HepG2 (cell line): ENCODE measurements around the gene WNK2. TPM values are rescaled to one million over a fixed set of nuclear protein-coding genes. Genes with fewer than 3 reads are reported as not detected.

Experiments used
- CCDC6 ChIP-seq: sonication (generic); formaldehyde crosslinking; IDR thresholded peaks from 2 replicates; pipeline ENCODE4 v1.8.1; 2022; ENCODE audit warnings: mild to moderate bottlenecking, missing genetic modification reagents, moderate library complexity
- GATAD2A ChIP-seq: IDR thresholded peaks from 2 replicates; pipeline ENCODE4 v1.6.1; 2016
- GPN1 ChIP-seq: sonication (generic); formaldehyde crosslinking; IDR thresholded peaks from 2 replicates; pipeline ENCODE4 v1.5.1; 2020; ENCODE audit warnings: missing genetic modification reagents, borderline replicate concordance
- SETDB1 ChIP-seq: sonication (generic); formaldehyde crosslinking; IDR thresholded peaks from 2 replicates; pipeline ENCODE4 v1.5.1; 2020; ENCODE audit warnings: missing genetic modification reagents, mild to moderate bottlenecking, borderline replicate concordance
- TBX2 ChIP-seq: sonication (generic); formaldehyde crosslinking; IDR thresholded peaks from 2 replicates; pipeline ENCODE4 v1.5.0; 2020; ENCODE audit warnings: missing genetic modification reagents, mild to moderate bottlenecking, borderline replicate concordance
- TGIF2 ChIP-seq: IDR thresholded peaks from 2 replicates; pipeline ENCODE4 v1.6.1; 2016; ENCODE audit warnings: control low read depth, missing compliant biosample characterization
- ZFX ChIP-seq: sonication (generic); formaldehyde crosslinking; IDR thresholded peaks from 2 replicates; pipeline ENCODE4 v1.4.0; 2020; ENCODE audit warnings: mild to moderate bottlenecking, low read depth, missing genetic modification reagents, moderate library complexity
- ZNF598 ChIP-seq: sonication (generic); formaldehyde crosslinking; IDR thresholded peaks from 2 replicates; pipeline ENCODE4 v1.5.1; 2020; ENCODE audit warnings: mild to moderate bottlenecking, missing genetic modification reagents, borderline replicate concordance
- ZNF670 ChIP-seq: sonication (generic); formaldehyde crosslinking; IDR thresholded peaks from 2 replicates; pipeline ENCODE4 v1.8.0; 2022; ENCODE audit warnings: mild to moderate bottlenecking, missing genetic modification reagents, borderline replicate concordance
- ZNF879 ChIP-seq: sonication (generic); formaldehyde crosslinking; IDR thresholded peaks from 2 replicates; pipeline ENCODE4 v1.8.1; 2023; ENCODE audit warnings: missing genetic modification reagents
- ZNF891 ChIP-seq: sonication (generic); formaldehyde crosslinking; IDR thresholded peaks from 2 replicates; pipeline ENCODE4 v1.5.0; 2020; ENCODE audit warnings: mild to moderate bottlenecking, missing genetic modification reagents
- polyA plus RNA-seq, 8 experiments: library from polyadenylated mRNA; depleted of rRNA in 3 of 8; stranded (reverse) in 7 of 8; unstranded in 1 of 8; fragments of >200 nt; fragmentation: Illumina TruSeq in 4 of 8; extraction: Trizol in 4 of 8; gene quantifications; 2 replicates each; pipeline versions ENCODE4 v1.2.1 to v1.2.3, GENCODE V29; 2011 to 2016; ENCODE audit warnings: low read depth in 4 of 8, missing spikeins in 1 of 8, mixed read lengths in 1 of 8; ENCODE audit not compliant: insufficient read depth in 1 of 8
- total RNA-seq, 5 experiments: library from RNA; depleted of rRNA; stranded (reverse); fragments of >200 nt; fragmentation: Illumina TruSeq; extraction: Trizol; gene quantifications; 2 replicates each; pipeline ENCODE4 v1.2.3, GENCODE V29; 2016; ENCODE audit warnings: low read depth in 1 of 5
- TF ChIP-seq, protein P1 (sequence below): sonication (generic); formaldehyde crosslinking; IDR thresholded peaks from 2 replicates; pipeline ENCODE4 v1.5.1; 2020; ENCODE audit warnings: missing genetic modification reagents, mild to moderate bottlenecking, borderline replicate concordance
- TF ChIP-seq, protein P2 (sequence below): IDR thresholded peaks from 2 replicates; pipeline ENCODE4 v1.6.1; 2016; ENCODE audit warnings: missing compliant biosample characterization, missing genetic modification reagents, borderline replicate concordance
- TF ChIP-seq, protein P3 (sequence below): sonication (generic); formaldehyde crosslinking; IDR thresholded peaks from 2 replicates; pipeline ENCODE4 v1.5.1; 2020; ENCODE audit warnings: missing genetic modification reagents, mild to moderate bottlenecking, borderline replicate concordance
- TF ChIP-seq, protein P4 (sequence below): sonication (generic); formaldehyde crosslinking; IDR thresholded peaks from 2 replicates; pipeline ENCODE4 v1.5.1; 2020; ENCODE audit warnings: mild to moderate bottlenecking, missing genetic modification reagents, moderate library complexity
- TF ChIP-seq, protein P5 (sequence below): sonication (generic); formaldehyde crosslinking; IDR thresholded peaks from 2 replicates; pipeline ENCODE4 v1.4.0; 2020; ENCODE audit warnings: missing genetic modification reagents, low read depth, mild to moderate bottlenecking, borderline replicate concordance

WNK2 gene
- total and polyA plus RNA-seq, 2 of the 13 experiments (the other 11 are each of a cell fraction or from before 2014, with no cell fraction given) = 10.5 to 12.0 TPM

DNA sequence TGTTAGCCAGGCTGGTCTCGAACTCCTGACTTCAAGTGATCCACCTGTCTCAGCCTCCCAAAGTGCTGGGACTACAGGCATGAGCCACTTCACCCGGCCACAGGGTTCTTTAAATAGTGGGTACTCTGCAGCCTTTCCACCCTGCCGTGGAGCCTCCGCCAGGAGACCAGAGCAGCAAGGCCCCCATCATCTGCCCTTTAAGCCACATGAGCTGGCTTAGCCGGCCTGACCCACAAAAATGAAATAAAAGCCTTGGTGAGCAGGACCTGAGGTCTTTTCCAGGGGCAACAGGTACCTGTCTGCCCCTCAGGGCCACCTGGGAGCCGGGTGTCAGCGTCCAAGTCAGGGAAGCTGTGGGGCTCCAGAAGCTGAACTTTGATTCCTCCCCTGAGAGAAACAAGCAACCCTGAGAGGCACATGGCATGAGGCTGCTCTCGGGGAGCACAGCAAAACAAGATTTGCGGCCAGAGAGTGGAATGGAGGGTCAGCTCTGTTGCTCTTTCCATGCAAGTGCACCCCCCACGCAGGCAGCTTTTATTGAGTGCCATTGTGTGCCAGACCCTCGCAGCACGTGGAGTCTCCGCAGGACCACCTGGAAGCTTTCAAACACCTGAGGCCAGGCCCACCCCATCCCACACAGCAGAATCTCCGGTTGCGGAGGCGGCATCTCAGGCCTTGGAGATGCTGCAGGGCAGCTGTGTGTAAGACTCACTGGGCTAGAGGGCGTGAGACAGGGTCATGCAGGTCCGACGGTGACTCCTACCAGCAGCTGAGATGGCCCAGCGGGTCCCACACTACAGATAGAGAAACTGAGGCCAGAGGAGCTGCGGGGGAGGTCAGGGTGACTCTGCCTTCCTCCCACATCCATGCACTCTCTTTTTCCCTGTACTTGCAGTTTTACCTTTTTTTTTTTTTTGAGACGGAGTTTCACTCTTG lies 4.8 kb upstream of the WNK2 start (continued):
- TF ChIP-seq, protein P1, sequence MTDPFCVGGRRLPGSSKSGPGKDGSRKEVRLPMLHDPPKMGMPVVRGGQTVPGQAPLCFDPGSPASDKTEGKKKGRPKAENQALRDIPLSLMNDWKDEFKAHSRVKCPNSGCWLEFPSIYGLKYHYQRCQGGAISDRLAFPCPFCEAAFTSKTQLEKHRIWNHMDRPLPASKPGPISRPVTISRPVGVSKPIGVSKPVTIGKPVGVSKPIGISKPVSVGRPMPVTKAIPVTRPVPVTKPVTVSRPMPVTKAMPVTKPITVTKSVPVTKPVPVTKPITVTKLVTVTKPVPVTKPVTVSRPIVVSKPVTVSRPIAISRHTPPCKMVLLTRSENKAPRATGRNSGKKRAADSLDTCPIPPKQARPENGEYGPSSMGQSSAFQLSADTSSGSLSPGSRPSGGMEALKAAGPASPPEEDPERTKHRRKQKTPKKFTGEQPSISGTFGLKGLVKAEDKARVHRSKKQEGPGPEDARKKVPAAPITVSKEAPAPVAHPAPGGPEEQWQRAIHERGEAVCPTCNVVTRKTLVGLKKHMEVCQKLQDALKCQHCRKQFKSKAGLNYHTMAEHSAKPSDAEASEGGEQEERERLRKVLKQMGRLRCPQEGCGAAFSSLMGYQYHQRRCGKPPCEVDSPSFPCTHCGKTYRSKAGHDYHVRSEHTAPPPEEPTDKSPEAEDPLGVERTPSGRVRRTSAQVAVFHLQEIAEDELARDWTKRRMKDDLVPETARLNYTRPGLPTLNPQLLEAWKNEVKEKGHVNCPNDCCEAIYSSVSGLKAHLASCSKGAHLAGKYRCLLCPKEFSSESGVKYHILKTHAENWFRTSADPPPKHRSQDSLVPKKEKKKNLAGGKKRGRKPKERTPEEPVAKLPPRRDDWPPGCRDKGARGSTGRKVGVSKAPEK = no peak
- TF ChIP-seq ZNF598 (CRISPR knock-in tag) (peak; percentile 60; the same call in 1 of the 2 replicates), TGIF2 (no peak), ZNF879 (no peak), SETDB1 (CRISPR knock-in tag) (no peak), ZNF670 (CRISPR knock-in tag) (no peak), ZFX (CRISPR knock-in tag) (peak; percentile 56), TBX2 (CRISPR knock-in tag) (peak; percentile 26; the same call in 1 of the 2 replicates), GPN1 (CRISPR knock-in tag) (no peak), CCDC6 (CRISPR knock-in tag) (no peak), ZNF891 (0 out of 2 replicates have a peak, but pooled peaks have one; percentile 50), GATAD2A (CRISPR knock-in tag) (0 out of 2 replicates have a peak, but pooled peaks have one; percentile 26)
- TF ChIP-seq, protein P2, sequence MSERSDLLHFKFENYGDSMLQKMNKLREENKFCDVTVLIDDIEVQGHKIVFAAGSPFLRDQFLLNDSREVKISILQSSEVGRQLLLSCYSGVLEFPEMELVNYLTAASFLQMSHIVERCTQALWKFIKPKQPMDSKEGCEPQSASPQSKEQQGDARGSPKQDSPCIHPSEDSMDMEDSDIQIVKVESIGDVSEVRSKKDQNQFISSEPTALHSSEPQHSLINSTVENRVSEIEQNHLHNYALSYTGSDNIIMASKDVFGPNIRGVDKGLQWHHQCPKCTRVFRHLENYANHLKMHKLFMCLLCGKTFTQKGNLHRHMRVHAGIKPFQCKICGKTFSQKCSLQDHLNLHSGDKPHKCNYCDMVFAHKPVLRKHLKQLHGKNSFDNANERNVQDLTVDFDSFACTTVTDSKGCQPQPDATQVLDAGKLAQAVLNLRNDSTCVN (CRISPR knock-in tag) = peak; percentile 50; the same call in 1 of the 2 replicates
- TF ChIP-seq, protein P3, sequence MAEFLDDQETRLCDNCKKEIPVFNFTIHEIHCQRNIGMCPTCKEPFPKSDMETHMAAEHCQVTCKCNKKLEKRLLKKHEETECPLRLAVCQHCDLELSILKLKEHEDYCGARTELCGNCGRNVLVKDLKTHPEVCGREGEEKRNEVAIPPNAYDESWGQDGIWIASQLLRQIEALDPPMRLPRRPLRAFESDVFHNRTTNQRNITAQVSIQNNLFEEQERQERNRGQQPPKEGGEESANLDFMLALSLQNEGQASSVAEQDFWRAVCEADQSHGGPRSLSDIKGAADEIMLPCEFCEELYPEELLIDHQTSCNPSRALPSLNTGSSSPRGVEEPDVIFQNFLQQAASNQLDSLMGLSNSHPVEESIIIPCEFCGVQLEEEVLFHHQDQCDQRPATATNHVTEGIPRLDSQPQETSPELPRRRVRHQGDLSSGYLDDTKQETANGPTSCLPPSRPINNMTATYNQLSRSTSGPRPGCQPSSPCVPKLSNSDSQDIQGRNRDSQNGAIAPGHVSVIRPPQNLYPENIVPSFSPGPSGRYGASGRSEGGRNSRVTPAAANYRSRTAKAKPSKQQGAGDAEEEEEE = no peak
- TF ChIP-seq, protein P4, sequence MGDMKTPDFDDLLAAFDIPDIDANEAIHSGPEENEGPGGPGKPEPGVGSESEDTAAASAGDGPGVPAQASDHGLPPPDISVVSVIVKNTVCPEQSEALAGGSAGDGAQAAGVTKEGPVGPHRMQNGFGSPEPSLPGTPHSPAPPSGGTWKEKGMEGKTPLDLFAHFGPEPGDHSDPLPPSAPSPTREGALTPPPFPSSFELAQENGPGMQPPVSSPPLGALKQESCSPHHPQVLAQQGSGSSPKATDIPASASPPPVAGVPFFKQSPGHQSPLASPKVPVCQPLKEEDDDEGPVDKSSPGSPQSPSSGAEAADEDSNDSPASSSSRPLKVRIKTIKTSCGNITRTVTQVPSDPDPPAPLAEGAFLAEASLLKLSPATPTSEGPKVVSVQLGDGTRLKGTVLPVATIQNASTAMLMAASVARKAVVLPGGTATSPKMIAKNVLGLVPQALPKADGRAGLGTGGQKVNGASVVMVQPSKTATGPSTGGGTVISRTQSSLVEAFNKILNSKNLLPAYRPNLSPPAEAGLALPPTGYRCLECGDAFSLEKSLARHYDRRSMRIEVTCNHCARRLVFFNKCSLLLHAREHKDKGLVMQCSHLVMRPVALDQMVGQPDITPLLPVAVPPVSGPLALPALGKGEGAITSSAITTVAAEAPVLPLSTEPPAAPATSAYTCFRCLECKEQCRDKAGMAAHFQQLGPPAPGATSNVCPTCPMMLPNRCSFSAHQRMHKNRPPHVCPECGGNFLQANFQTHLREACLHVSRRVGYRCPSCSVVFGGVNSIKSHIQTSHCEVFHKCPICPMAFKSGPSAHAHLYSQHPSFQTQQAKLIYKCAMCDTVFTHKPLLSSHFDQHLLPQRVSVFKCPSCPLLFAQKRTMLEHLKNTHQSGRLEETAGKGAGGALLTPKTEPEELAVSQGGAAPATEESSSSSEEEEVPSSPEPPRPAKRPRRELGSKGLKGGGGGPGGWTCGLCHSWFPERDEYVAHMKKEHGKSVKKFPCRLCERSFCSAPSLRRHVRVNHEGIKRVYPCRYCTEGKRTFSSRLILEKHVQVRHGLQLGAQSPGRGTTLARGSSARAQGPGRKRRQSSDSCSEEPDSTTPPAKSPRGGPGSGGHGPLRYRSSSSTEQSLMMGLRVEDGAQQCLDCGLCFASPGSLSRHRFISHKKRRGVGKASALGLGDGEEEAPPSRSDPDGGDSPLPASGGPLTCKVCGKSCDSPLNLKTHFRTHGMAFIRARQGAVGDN (CRISPR knock-in tag) = peak; percentile 82
- TF ChIP-seq, protein P5, sequence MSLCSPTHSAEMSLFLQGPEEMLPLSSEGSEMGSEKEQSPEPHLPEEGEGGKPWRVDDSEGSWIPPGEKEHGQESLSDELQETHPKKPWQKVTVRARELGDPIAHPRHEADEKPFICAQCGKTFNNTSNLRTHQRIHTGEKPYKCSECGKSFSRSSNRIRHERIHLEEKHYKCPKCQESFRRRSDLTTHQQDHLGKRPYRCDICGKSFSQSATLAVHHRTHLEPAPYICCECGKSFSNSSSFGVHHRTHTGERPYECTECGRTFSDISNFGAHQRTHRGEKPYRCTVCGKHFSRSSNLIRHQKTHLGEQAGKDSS (CRISPR knock-in tag) = 0 out of 2 replicates have a peak, but pooled peaks have one; percentile 65
